Lung microvascular endothelial cell (primary cell): ENCODE measurements around the gene GCNT3. TPM values are rescaled to one million over a fixed set of nuclear protein-coding genes. Genes with fewer than 3 reads are reported as not detected.
"Not testable (repeated sequence)": the region's sequence is repeated elsewhere in the genome, so short reads cannot be mapped to it uniquely, and the experiment has no call there.

Experiments
- DNase-seq, 2 donors: peaks; one replicate each; pipeline versions ENCODE4 v3.0.0 to v3.0.0-alpha.2; 2010; ENCODE audit warnings: low read depth in 2 of 2
- total RNA-seq: library from RNA; depleted of rRNA; stranded (reverse); fragments of >200 nt; gene quantifications from 2 replicates; pipeline ENCODE4 v1.2.1, GENCODE V29; 2014

GCNT3 gene
- total RNA-seq, 1 donor from 2014 or later: not detected

GRCh38 chr15:59616379-59616778 is 4.8 kb downstream of the GCNT3 start:
- no peak for DNase-seq

DNA sequence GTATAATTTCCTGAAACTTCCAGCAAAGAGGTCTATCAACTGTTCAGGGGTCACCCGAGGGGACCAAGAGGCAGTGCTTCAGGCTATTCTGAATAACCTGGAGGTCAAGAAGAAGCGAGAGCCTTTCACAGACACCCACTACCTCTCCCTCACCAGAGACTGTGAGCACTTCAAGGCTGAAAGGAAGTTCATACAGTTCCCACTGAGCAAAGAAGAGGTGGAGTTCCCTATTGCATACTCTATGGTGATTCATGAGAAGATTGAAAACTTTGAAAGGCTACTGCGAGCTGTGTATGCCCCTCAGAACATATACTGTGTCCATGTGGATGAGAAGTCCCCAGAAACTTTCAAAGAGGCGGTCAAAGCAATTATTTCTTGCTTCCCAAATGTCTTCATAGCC is 6.8 kb downstream of the GCNT3 start:
- no peak for DNase-seq

DNA sequence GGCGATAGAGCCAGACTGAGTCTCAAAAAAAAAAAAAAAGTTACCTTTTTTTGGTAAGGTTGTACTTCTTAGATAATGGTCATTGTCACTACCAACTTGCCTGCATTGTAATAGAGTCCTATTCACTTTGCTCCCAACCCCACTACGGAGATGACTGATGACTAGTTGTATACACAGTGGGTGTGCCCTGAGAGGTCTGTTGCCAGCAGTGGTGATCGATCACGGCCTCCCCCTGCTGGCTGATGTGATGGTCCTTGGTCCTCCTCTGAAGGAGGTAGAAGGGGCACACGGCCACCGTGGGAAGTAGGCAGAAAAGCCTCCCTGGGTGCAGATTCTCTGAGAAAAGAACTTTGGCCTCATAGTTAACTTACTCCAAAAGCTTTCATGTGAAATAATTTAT is 10.7 kb downstream of the GCNT3 start:
- DNase-seq: peak; percentile 42 to 66

GRCh38 chr15:59632714-59633113 is 21.1 kb downstream of the GCNT3 start:
- DNase-seq: no peak

DNA sequence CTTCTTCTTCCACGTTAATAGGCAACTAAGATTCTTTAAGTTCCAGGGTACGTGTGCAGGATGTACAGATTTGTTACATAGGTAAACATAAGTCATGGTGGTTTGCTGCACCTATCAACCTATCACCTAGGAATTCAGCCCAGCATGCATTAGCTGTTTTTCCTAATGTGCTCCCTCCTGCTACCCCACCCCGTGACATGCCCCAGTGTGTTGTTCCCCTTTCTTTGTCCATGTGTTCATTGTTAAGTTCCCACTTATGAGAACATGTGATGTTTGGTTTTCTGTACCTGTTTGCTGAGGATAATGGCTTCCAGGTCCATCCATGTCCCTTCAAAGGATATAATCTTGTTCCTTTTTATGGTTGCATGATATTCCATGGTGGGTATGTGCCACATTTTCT is 24.6 kb downstream of the GCNT3 start:
- DNase-seq: no peak

GRCh38 chr15:59637507-59637906 is 25.9 kb downstream of the GCNT3 start:
- not testable (repeated sequence) for DNase-seq

- DNase-seq: peak in 1 of 2 donors; percentile 8
Measured at GRCh38 chr15:59642351-59642750, 30.8 kb downstream of the GCNT3 start.

GRCh38 chr15:59644756-59645155 is 33.2 kb downstream of the GCNT3 start:
- peak in 1 of 2 donors; percentile 12 for DNase-seq

- DNase-seq: not testable (repeated sequence)
Measured at GRCh38 chr15:59645812-59646211, 34.2 kb downstream of the GCNT3 start.

GRCh38 chr15:59646277-59646676 is 34.7 kb downstream of the GCNT3 start:
- no peak for DNase-seq

GRCh38 chr15:59647085-59647484 is 35.5 kb downstream of the GCNT3 start:
- DNase-seq: no peak

DNA sequence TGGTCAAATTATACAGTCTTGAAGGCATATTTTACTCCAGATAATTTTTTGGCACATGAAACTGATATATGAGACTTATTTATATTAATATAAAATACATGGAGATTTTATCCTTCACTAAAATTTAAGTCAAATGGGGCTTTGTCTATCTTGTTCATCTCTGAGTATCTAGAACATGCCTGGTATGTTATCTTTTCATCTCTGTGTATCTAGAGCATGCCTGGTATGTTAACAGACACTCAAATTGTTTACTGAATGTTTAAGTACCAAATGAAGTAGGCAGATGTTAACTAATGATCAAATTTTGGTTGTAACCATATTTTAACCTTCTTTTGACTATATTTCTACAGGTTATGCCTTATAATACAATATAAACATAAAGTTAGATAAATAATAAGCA is 38.0 kb downstream of the GCNT3 start:
- no peak for DNase-seq

- no peak for DNase-seq
Measured at GRCh38 chr15:59654046-59654445, 42.5 kb downstream of the GCNT3 start.

GRCh38 chr15:59656897-59657634 is 45.5 kb downstream of the GCNT3 start, which contains the start of gene GTF2A2:
GTF2A2 (minus strand) TSS chr15:59657515; CDS start chr15:59652277, 5,238 bp downstream.
- DNase-seq: peak; percentile 94 to 95

GRCh38 chr15:59657635-59658125 is 46.1 kb downstream of the GCNT3 start:
- DNase-seq: no peak

GRCh38 chr15:59659366-59659765 is 47.8 kb downstream of the GCNT3 start:
- DNase-seq: no peak

GRCh38 chr15:59662260-59662659 is 50.7 kb downstream of the GCNT3 start:
- DNase-seq: no peak

- DNase-seq: no peak
Measured at GRCh38 chr15:59668556-59668955, 57.0 kb downstream of the GCNT3 start.

Other genes with a start within 250 kb of the GCNT3 start
- 12.1 and 19.2 TPM in 2 replicates for gene MYO1E, start 238.9 kb upstream of the GCNT3 start, total RNA-seq
- not detected in 2 replicates for gene FAM81A, start 173.6 kb upstream of the GCNT3 start, total RNA-seq
- 51.2 and 61.0 TPM in 2 replicates for gene GTF2A2, start 45.7 kb downstream of the GCNT3 start, total RNA-seq
- gene BNIP2, start 77.5 kb downstream of the GCNT3 start, total RNA-seq: 72.4 and 110 TPM in 2 replicates